ENCODE data around the gene NECAB3.
"Not testable (repeated sequence)": the region's sequence is repeated elsewhere in the genome, so short reads cannot be mapped to it uniquely, and the experiment has no call there.

Gene NECAB3

GRCh38 chr20:33707668-33708067, 33.4 kb upstream of the NECAB3 start:
- no peaks in the 10 kb centered on the region for H3K27me3 ChIP-seq (ENCODE audit: control insufficient read depth, insufficient read depth, low read length)
- H3K36me3 ChIP-seq (ENCODE audit: control insufficient read depth, insufficient read depth, low read length): no peaks in the 10 kb centered on the region
- peaks cover 11% of the 10 kb centered on the region for H3K4me1 ChIP-seq (ENCODE audit: control insufficient read depth, insufficient read depth, low read length)
- no peak overlapping the region for H3K9ac ChIP-seq (ENCODE audit: low read depth, low read length)
- H3K4me3 ChIP-seq (ENCODE audit: low read depth, low read length): no peak overlapping the region
- H3K9me3 ChIP-seq (ENCODE audit: control insufficient read depth, insufficient read depth, low read length): no peaks in the 10 kb centered on the region

GRCh38 chr20:33704197-33704924, 30.1 kb upstream of the NECAB3 start:
- Histone ChIP-seq H3K9me3 (ENCODE audit: control insufficient read depth, insufficient read depth, low read length) (no peaks in the 10 kb centered on the region), H3K9ac (ENCODE audit: low read depth, low read length) (no peak overlapping the region), H3K4me1 (ENCODE audit: control insufficient read depth, insufficient read depth, low read length) (peaks cover 3% of the 10 kb centered on the region), H3K27me3 (ENCODE audit: control insufficient read depth, insufficient read depth, low read length) (no peaks in the 10 kb centered on the region), H3K36me3 (ENCODE audit: control insufficient read depth, insufficient read depth, low read length) (no peaks in the 10 kb centered on the region), H3K4me3 (ENCODE audit: low read depth, low read length) (no peak overlapping the region)

DNA sequence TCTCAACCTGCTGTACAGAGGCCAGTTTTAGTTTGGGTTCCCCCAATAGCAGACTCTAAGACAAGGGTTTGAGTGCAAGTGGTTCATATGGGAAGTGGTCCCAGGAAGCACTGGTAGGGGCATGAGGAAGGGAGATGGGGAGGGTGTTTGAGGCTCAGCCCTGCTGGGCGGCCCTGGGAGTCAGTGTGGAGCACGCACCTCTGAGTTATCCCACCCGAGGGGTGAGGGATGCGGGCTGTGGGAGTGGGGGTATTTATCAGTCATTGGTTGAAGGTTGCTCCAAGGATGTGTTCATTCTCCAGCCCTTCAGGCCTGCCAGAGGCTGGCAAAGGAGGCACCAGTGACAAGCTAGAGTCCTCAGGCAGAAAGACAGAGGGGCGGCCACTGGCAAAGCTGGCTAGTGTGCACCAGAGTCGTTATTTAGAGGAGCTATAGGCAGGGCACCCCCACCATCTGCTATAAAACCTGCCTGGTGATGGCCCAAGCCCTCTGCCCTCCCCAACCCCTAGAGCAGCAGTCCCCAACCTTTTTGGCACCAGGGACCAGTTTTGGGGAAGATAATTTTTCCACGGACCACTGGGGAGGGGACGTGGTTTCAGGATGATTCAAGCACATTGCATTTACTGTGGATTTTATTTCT, 29.4 kb upstream of the NECAB3 start:
- H3K4me1 ChIP-seq (ENCODE audit: control insufficient read depth, insufficient read depth, low read length): no peaks in the 10 kb centered on the region
- no peaks in the 10 kb centered on the region for H3K27me3 ChIP-seq (ENCODE audit: control insufficient read depth, insufficient read depth, low read length)

GRCh38 chr20:33702861-33703260, 28.6 kb upstream of the NECAB3 start:
- Histone ChIP-seq H3K4me1 (ENCODE audit: control insufficient read depth, insufficient read depth, low read length) (no peaks in the 10 kb centered on the region), H3K9me3 (ENCODE audit: control insufficient read depth, insufficient read depth, low read length) (no peaks in the 10 kb centered on the region), H3K36me3 (ENCODE audit: control insufficient read depth, insufficient read depth, low read length) (no peaks in the 10 kb centered on the region), H3K9ac (ENCODE audit: low read depth, low read length) (no peak overlapping the region), H3K4me3 (ENCODE audit: low read depth, low read length) (no peak overlapping the region), H3K27me3 (ENCODE audit: control insufficient read depth, insufficient read depth, low read length) (no peaks in the 10 kb centered on the region)

More for the DNA sequence above, 29.4 kb upstream of the NECAB3 start:
- no peak overlapping the region for H3K9ac ChIP-seq (ENCODE audit: low read depth, low read length)
- H3K36me3 ChIP-seq (ENCODE audit: control insufficient read depth, insufficient read depth, low read length): no peaks in the 10 kb centered on the region
- H3K9me3 ChIP-seq (ENCODE audit: control insufficient read depth, insufficient read depth, low read length): no peaks in the 10 kb centered on the region
- no peak overlapping the region for H3K4me3 ChIP-seq (ENCODE audit: low read depth, low read length)

GRCh38 chr20:33701629-33702450, 27.6 kb upstream of the NECAB3 start:
- Histone ChIP-seq H3K36me3 (ENCODE audit: control insufficient read depth, insufficient read depth, low read length) (no peaks in the 10 kb centered on the region), H3K9me3 (ENCODE audit: control insufficient read depth, insufficient read depth, low read length) (no peaks in the 10 kb centered on the region), H3K27me3 (ENCODE audit: control insufficient read depth, insufficient read depth, low read length) (no peaks in the 10 kb centered on the region), H3K4me1 (ENCODE audit: control insufficient read depth, insufficient read depth, low read length) (no peaks in the 10 kb centered on the region), H3K9ac (ENCODE audit: low read depth, low read length) (no peak overlapping the region), H3K4me3 (ENCODE audit: low read depth, low read length) (no peak overlapping the region)

- H3K4me3 ChIP-seq (ENCODE audit: low read depth, low read length); H3K9ac ChIP-seq (ENCODE audit: low read depth, low read length); H3K4me1 ChIP-seq (ENCODE audit: control insufficient read depth, insufficient read depth, low read length); H3K27me3 ChIP-seq (ENCODE audit: control insufficient read depth, insufficient read depth, low read length); H3K9me3 ChIP-seq (ENCODE audit: control insufficient read depth, insufficient read depth, low read length); H3K36me3 ChIP-seq (ENCODE audit: control insufficient read depth, insufficient read depth, low read length): not testable (repeated sequence)
Observed at GRCh38 chr20:33700696-33701441, 26.6 kb upstream of the NECAB3 start.

- H3K4me3 ChIP-seq (ENCODE audit: low read depth, low read length); H3K36me3 ChIP-seq (ENCODE audit: control insufficient read depth, insufficient read depth, low read length); H3K27me3 ChIP-seq (ENCODE audit: control insufficient read depth, insufficient read depth, low read length); H3K4me1 ChIP-seq (ENCODE audit: control insufficient read depth, insufficient read depth, low read length); H3K9ac ChIP-seq (ENCODE audit: low read depth, low read length); H3K9me3 ChIP-seq (ENCODE audit: control insufficient read depth, insufficient read depth, low read length): not testable (repeated sequence)
Observed at GRCh38 chr20:33698966-33699365, 24.7 kb upstream of the NECAB3 start.

- H3K9ac ChIP-seq (ENCODE audit: low read depth, low read length): no peak overlapping the region
- no peaks in the 10 kb centered on the region for H3K27me3 ChIP-seq (ENCODE audit: control insufficient read depth, insufficient read depth, low read length)
- H3K9me3 ChIP-seq (ENCODE audit: control insufficient read depth, insufficient read depth, low read length): no peaks in the 10 kb centered on the region
- H3K4me3 ChIP-seq (ENCODE audit: low read depth, low read length): no peak overlapping the region
- H3K4me1 ChIP-seq (ENCODE audit: control insufficient read depth, insufficient read depth, low read length): no peaks in the 10 kb centered on the region
- H3K36me3 ChIP-seq (ENCODE audit: control insufficient read depth, insufficient read depth, low read length): no peaks in the 10 kb centered on the region
Observed at GRCh38 chr20:33697129-33697528, 22.9 kb upstream of the NECAB3 start.

- Histone ChIP-seq H3K4me1 (ENCODE audit: control insufficient read depth, insufficient read depth, low read length) (no peaks in the 10 kb centered on the region), H3K27me3 (ENCODE audit: control insufficient read depth, insufficient read depth, low read length) (no peaks in the 10 kb centered on the region), H3K9ac (ENCODE audit: low read depth, low read length) (no peak overlapping the region), H3K9me3 (ENCODE audit: control insufficient read depth, insufficient read depth, low read length) (no peaks in the 10 kb centered on the region), H3K36me3 (ENCODE audit: control insufficient read depth, insufficient read depth, low read length) (no peaks in the 10 kb centered on the region), H3K4me3 (ENCODE audit: low read depth, low read length) (no peak overlapping the region)
Observed at GRCh38 chr20:33696448-33696847, 22.2 kb upstream of the NECAB3 start.

DNA sequence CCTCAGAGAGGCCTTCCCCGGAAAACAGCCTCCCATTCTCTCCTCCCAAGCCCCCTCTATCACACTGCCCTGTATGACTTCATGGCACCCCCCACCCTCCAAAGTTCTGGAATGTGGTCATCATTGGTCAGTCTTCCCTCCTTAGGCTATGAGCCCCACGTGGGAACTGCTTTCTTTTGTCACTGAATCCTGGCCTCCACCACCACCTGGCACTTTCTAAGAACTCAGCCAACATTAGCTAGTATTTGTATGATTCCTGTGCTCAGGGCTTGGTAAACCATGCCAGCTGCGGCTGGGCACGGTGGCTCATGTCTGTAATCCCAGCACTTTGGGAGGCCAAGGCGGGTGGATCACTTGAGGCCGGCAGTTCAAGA, 20.4 kb upstream of the NECAB3 start:
- Histone ChIP-seq H3K9ac (ENCODE audit: low read depth, low read length) (no peak overlapping the region), H3K9me3 (ENCODE audit: control insufficient read depth, insufficient read depth, low read length) (no peaks in the 10 kb centered on the region), H3K4me1 (ENCODE audit: control insufficient read depth, insufficient read depth, low read length) (peaks cover 2% of the 10 kb centered on the region), H3K36me3 (ENCODE audit: control insufficient read depth, insufficient read depth, low read length) (no peaks in the 10 kb centered on the region), H3K4me3 (ENCODE audit: low read depth, low read length) (no peak overlapping the region), H3K27me3 (ENCODE audit: control insufficient read depth, insufficient read depth, low read length) (peaks cover 4% of the 10 kb centered on the region)

GRCh38 chr20:33693741-33694638, 19.8 kb upstream of the NECAB3 start:
- H3K9me3 ChIP-seq (ENCODE audit: control insufficient read depth, insufficient read depth, low read length): no peaks in the 10 kb centered on the region
- H3K27me3 ChIP-seq (ENCODE audit: control insufficient read depth, insufficient read depth, low read length): peaks cover 9% of the 10 kb centered on the region
- H3K4me3 ChIP-seq (ENCODE audit: low read depth, low read length): no peak overlapping the region
- H3K4me1 ChIP-seq (ENCODE audit: control insufficient read depth, insufficient read depth, low read length): peaks cover 2% of the 10 kb centered on the region
- H3K9ac ChIP-seq (ENCODE audit: low read depth, low read length): no peak overlapping the region
- no peaks in the 10 kb centered on the region for H3K36me3 ChIP-seq (ENCODE audit: control insufficient read depth, insufficient read depth, low read length)
